ENCODE measurements around the gene HERC2.
"Not testable (repeated sequence)": the region's sequence is repeated elsewhere in the genome, so short reads cannot be mapped to it uniquely, and the experiment has no call there.

Gene HERC2

GRCh38 chr15:28281876-28282275 lies 40.1 kb downstream of the HERC2 start:
- DNase-seq (ENCODE audit: low read depth), result no peak

- no peak for DNase-seq (ENCODE audit: low read depth)
Observed at GRCh38 chr15:28274635-28275034, 47.3 kb downstream of the HERC2 start.

- DNase-seq (ENCODE audit: low read depth), result no peak
Observed at GRCh38 chr15:28273873-28274610, 47.9 kb downstream of the HERC2 start.

GRCh38 chr15:28273468-28273867 lies 48.5 kb downstream of the HERC2 start:
- no peak for DNase-seq (ENCODE audit: low read depth)

GRCh38 chr15:28272587-28272986 lies 49.4 kb downstream of the HERC2 start:
- no peak for DNase-seq (ENCODE audit: low read depth)

GRCh38 chr15:28271697-28272260 lies 50.2 kb downstream of the HERC2 start:
- no peak for DNase-seq (ENCODE audit: low read depth)

- no peak for DNase-seq (ENCODE audit: low read depth)
Observed at GRCh38 chr15:28269097-28269496, 52.9 kb downstream of the HERC2 start.

- DNase-seq (ENCODE audit: low read depth), result no peak
Observed at GRCh38 chr15:28267727-28268126, 54.3 kb downstream of the HERC2 start.

GRCh38 chr15:28265334-28266019 lies 56.5 kb downstream of the HERC2 start:
- DNase-seq (ENCODE audit: low read depth), result no peak

GRCh38 chr15:28264166-28264565 lies 57.8 kb downstream of the HERC2 start:
- no peak for DNase-seq (ENCODE audit: low read depth)

- DNase-seq (ENCODE audit: low read depth), result no peak
Observed at GRCh38 chr15:28262438-28262837, 59.5 kb downstream of the HERC2 start.

GRCh38 chr15:28260722-28261121 lies 61.3 kb downstream of the HERC2 start:
- DNase-seq (ENCODE audit: low read depth), result no peak

GRCh38 chr15:28260317-28260716 lies 61.7 kb downstream of the HERC2 start:
- DNase-seq (ENCODE audit: low read depth), result no peak

- no peak for DNase-seq (ENCODE audit: low read depth)
Observed at GRCh38 chr15:28255965-28256364, 66.0 kb downstream of the HERC2 start.

- DNase-seq (ENCODE audit: low read depth), result no peak
Observed at GRCh38 chr15:28252831-28253230, 69.1 kb downstream of the HERC2 start.

- DNase-seq (ENCODE audit: low read depth), result no peak
Observed at GRCh38 chr15:28246605-28247004, 75.4 kb downstream of the HERC2 start.

- no peak for DNase-seq (ENCODE audit: low read depth)
Observed at GRCh38 chr15:28243901-28244300, 78.1 kb downstream of the HERC2 start.

- no peak for DNase-seq (ENCODE audit: low read depth)
Observed at GRCh38 chr15:28243399-28243798, 78.6 kb downstream of the HERC2 start.

- not testable (repeated sequence) for DNase-seq (ENCODE audit: low read depth)
Observed at GRCh38 chr15:28238296-28238695, 83.7 kb downstream of the HERC2 start.

- DNase-seq (ENCODE audit: low read depth), result not testable (repeated sequence)
Observed at GRCh38 chr15:28231743-28232142, 90.2 kb downstream of the HERC2 start.

- DNase-seq (ENCODE audit: low read depth), result not testable (repeated sequence)
Observed at GRCh38 chr15:28231336-28231735, 90.6 kb downstream of the HERC2 start.

- not testable (repeated sequence) for DNase-seq (ENCODE audit: low read depth)
Observed at GRCh38 chr15:28228990-28229640, 92.9 kb downstream of the HERC2 start.

- no peak for DNase-seq (ENCODE audit: low read depth)
Observed at GRCh38 chr15:28228096-28228495, 93.9 kb downstream of the HERC2 start.

Data from stimulated activated CD8-positive, alpha-beta memory T cell treated with anti-CD3 and anti-CD28 coated beads, Interleukin-12 subunit alpha, Interleukin-12 subunit beta, amount 100 ng/mL, for 1 hour (primary cell).